C4-2B (cell line): ENCODE measurements around the gene ZNF773.
"Not testable (repeated sequence)": the region's sequence is repeated elsewhere in the genome, so short reads cannot be mapped to it uniquely, and the experiment has no call there.

Experiments used
- CTCF ChIP-seq: fragments of 450-650 bp; conservative IDR thresholded peaks from 2 replicates; pipeline ENCODE4 v1.5.1; 2017; ENCODE audit warnings: mild to moderate bottlenecking
- ZFX ChIP-seq: fragments of 450-650 bp; IDR thresholded peaks from 2 replicates; pipeline ENCODE4 v1.6.1; 2017

- not testable (repeated sequence) for TF ChIP-seq CTCF, ZFX
These were observed 432 bp upstream of the ZNF773 start for GRCh38 chr19:57499332-57499679.
